ENCODE measurements around the gene TNS1.
A peak's percentile ranks its signal among the peaks of the same experiment; 100 is the strongest.

Gene TNS1

DNA sequence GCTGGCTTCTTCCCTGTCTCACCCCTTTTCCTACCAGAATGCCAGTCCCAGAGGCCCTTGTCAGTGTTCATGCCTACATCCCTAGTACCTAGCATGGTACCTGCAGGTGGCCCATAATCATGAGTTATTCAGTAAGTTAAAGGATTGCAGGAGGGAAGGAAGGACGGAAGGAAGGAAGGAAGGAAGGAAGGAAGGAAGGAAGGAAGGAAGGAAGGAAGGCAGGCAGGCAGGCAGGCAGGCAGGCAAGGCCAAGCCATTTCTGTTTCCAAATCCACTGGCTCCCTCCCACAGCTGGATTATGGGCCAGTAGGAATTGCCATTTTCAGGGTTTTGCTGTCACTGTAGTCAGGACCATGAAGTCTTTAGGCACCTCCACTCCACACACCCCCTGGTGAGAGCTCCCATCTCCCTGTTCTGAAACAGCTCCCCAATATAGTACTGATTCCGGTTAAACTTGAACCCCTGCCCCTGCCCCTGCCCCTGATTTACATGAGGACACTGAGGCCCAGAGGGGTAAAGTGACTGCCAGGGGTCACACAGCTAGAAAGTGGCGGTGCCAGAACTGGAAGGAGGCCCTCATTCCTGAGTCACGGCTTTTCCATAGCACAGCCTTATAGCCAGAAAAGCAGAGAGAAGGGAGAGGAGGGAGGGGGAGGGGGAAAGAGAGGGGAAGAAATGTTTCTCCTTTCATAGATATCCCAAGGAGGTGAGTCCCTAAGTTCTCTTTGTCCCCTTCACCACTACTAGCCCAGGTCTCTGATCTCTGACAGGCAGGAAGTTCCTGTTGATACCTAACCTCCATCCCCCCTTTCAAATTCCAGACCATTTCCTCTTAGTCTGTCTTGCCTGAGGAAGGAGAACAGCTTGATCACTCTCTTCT lies 12.2 kb upstream of the TNS1 start:
- DNase-seq (ENCODE audit: low read depth) = no peak
- no peak overlapping the region for H3K4me3 ChIP-seq (ENCODE audit: low read length)
- TF ChIP-seq, protein P1, sequence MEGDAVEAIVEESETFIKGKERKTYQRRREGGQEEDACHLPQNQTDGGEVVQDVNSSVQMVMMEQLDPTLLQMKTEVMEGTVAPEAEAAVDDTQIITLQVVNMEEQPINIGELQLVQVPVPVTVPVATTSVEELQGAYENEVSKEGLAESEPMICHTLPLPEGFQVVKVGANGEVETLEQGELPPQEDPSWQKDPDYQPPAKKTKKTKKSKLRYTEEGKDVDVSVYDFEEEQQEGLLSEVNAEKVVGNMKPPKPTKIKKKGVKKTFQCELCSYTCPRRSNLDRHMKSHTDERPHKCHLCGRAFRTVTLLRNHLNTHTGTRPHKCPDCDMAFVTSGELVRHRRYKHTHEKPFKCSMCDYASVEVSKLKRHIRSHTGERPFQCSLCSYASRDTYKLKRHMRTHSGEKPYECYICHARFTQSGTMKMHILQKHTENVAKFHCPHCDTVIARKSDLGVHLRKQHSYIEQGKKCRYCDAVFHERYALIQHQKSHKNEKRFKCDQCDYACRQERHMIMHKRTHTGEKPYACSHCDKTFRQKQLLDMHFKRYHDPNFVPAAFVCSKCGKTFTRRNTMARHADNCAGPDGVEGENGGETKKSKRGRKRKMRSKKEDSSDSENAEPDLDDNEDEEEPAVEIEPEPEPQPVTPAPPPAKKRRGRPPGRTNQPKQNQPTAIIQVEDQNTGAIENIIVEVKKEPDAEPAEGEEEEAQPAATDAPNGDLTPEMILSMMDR (IDR thresholded peaks at IDR 0.05; ENCODE audit: insufficient read depth, low read depth, low read length, missing control alignments) = no peak

DNA sequence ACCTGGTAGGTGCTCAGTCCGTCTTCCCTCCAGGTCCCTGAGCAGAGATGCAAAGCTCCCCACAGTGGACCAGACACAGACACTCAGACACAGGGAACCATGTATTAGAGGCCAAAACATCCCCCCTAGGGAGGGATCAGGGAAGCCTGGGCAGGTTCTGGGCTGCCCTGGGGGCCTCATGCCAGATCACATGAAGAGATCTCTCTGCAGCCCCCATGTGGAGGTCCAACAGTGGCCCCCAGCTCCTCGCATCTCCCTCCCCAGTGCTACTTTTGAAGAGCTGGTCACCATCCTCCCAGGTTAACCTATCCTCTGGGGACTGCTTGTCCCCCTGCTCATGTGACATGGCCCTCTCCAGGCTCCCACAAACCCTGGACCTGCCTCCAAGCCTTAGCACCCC lies 10.5 kb upstream of the TNS1 start:
- DNase-seq (ENCODE audit: low read depth) = no peak
- TF ChIP-seq, protein P1 (IDR thresholded peaks at IDR 0.05; ENCODE audit: insufficient read depth, low read depth, low read length, missing control alignments) = no peak
- no peak overlapping the region for H3K4me3 ChIP-seq (ENCODE audit: low read length)

DNA sequence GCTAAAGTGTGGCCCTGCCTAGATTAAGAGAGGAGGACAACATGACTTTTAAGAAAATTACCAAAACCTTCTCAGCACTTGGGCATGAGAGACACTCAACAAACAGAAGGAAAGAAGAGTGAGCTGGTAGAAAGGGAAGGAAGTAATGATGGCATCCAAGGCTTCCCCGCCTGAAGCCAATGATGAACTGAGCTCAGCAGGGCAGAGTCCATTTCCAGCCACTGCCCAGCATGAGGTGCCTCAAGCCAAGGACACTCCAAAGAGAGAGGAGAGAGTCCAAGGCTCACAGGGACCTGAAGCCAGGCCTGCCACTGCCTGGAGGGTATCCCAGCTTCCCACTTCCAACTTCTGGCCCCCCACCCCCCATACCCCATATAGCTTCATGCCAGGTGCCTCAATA lies 9.5 kb upstream of the TNS1 start:
- DNase-seq (ENCODE audit: low read depth) = no peak
- no peak overlapping the region for H3K4me3 ChIP-seq (ENCODE audit: low read length)
- TF ChIP-seq, protein P1 (IDR thresholded peaks at IDR 0.05; ENCODE audit: insufficient read depth, low read depth, low read length, missing control alignments) = no peak

DNA sequence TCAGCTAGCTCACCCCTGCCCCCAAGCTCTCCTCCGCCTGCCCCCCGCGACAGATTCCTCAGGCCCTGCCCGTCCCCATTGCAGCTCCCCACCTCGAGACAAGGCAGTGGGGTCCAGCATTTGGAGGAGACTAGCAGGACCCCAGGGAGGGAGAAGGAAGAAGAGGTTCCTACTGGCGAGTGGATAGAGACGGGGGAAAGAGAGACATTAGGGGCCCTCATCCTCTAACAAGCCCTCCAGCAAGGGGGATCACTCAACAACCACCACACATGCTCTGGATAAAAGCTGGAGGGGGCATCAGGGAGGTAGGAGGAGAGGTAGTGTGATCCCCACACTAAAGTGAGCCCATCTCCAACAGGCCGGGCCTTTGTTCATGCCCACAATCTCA lies 8.9 kb upstream of the TNS1 start:
- TF ChIP-seq, protein P1 (IDR thresholded peaks at IDR 0.05; ENCODE audit: insufficient read depth, low read depth, low read length, missing control alignments) = no peak
- no peak overlapping the region for H3K4me3 ChIP-seq (ENCODE audit: low read length)
- no peak for DNase-seq (ENCODE audit: low read depth)

DNA sequence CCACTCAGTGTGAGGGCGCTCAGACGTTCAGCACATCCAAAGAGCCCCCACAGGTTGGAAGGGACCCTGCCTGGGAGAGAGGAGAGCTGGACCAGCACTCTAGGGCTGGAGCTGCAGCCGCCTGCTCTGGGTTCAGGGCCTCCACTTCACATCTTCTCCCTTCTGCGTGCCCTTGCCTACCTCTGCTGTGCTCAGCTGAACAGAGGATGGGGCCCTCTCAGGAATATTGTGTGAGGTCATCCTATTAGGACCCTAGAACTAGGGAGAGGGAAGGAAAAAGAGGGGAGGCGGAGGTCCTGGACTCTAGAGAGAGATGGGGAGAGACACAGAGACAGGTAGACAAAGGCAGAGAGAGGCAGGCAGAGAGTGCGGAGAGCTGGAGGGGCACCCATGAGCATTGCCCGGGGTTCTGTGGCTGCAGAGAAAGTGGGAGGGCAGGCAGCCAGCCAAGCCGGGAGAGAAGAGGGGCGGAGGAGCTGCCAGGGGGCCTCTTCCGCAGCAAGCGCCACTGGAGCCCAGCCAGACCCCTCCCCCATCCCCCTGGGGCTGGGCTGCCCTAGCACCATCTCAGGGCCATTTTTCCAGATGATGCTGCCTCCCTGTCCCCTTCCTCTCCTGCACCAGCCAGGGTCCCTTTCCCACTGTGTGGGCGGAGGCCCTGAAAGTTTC lies 8.3 kb upstream of the TNS1 start:
- TF ChIP-seq, protein P1 (IDR thresholded peaks at IDR 0.05; ENCODE audit: insufficient read depth, low read depth, low read length, missing control alignments) = no peak
- no peak overlapping the region for H3K4me3 ChIP-seq (ENCODE audit: low read length)
- DNase-seq (ENCODE audit: low read depth) = no peak

DNA sequence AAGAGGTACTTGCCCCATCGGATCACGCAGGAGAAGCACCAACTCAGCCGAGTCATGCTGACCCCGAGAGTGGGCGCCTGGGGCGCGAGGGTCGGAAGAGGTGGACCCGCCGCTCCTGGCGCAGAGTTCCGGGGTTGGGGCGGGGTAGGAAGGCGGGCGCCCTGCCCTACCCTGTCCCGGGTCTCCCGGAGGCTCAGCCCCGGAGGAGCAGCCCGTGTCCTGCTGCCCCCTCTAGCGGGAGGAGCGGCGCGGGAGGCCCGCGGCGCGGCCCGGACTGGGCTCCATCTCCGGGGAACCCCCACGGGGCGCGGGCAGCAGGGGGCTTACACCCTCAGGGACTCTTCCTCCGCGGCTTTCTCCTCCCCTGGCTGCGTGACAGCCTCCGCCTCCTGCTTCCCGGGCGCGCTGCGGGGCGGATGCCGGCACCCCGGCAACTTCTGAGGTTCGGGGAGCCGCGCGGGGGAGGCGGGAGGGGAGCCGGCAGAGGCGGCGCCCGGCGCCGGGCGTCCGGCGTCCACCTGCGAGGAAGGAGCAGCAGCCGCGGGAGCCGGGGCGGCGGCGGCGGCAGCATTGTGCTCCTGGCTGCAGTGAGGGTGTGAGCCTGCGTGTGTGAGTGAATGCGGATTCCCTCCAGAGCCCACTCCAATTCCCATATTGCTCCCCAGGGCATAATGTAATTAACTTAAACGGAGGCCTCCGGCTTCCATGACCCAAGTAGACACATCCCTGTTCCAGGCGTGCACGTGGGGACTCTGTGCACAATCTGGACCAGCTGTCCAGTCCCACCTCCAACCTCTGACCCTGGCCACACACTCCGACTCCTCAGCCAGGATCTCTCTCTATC lies 7.6 kb upstream of the TNS1 start:
- peak; percentile 36 for DNase-seq (ENCODE audit: low read depth)
- TF ChIP-seq, protein P1 (IDR thresholded peaks at IDR 0.05; ENCODE audit: insufficient read depth, low read depth, low read length, missing control alignments) = peak; percentile 28
- peak overlapping the region; percentile 33 for H3K4me3 ChIP-seq (ENCODE audit: low read length)

Data from epithelial cell of esophagus (primary cell).